WTC11 (cell line): ENCODE data around the gene EP400.
A peak's percentile ranks its signal among the peaks of the same experiment; 100 is the strongest.

Source experiments
- ATF2 ChIP-seq: sonication (generic); formaldehyde crosslinking; IDR thresholded peaks from 2 replicates; pipeline ENCODE4 v1.8.1; 2022; ENCODE audit warnings: low read depth, missing genetic modification reagents, borderline replicate concordance
- ATF3 ChIP-seq: sonication (generic); formaldehyde crosslinking; conservative IDR thresholded peaks from 2 replicates; pipeline ENCODE4 v1.8.1; 2022; ENCODE audit warnings: mild to moderate bottlenecking, missing genetic modification reagents
- CDX4 ChIP-seq: fragments of 250-450 bp; sonication (Bioruptor Pico); IDR thresholded peaks from 2 replicates; pipeline ENCODE4 v1.9.0; 2021; ENCODE audit warnings: moderate library complexity, mild to moderate bottlenecking, inconsistent platforms, borderline replicate concordance
- CTCF ChIP-seq: fragments of 200-600 bp; IDR thresholded peaks from 2 replicates; pipeline ENCODE4 v1.8.0; 2022; ENCODE audit warnings: antibody characterized with exemption
- E2F1 ChIP-seq: sonication (generic); formaldehyde crosslinking; IDR thresholded peaks from 2 replicates; pipeline ENCODE4 v1.8.0; 2022; ENCODE audit warnings: mild to moderate bottlenecking, missing genetic modification reagents
- ELF4 ChIP-seq: sonication (generic); formaldehyde crosslinking; IDR thresholded peaks from 2 replicates; pipeline ENCODE4 v1.8.1; 2022; ENCODE audit warnings: low read depth, mild to moderate bottlenecking, moderate library complexity, missing genetic modification reagents
- GABPB1 ChIP-seq: sonication (generic); formaldehyde crosslinking; IDR thresholded peaks from 2 replicates; pipeline ENCODE4 v1.8.1; 2023; ENCODE audit warnings: mild to moderate bottlenecking, missing genetic modification reagents
- MAX ChIP-seq: sonication (generic); formaldehyde crosslinking; IDR thresholded peaks from 2 replicates; pipeline ENCODE4 v1.8.0; 2022; ENCODE audit warnings: mild to moderate bottlenecking, missing genetic modification reagents
- MXD4 ChIP-seq: fragments of 250-450 bp; sonication (Bioruptor Pico); IDR thresholded peaks from 2 replicates; pipeline ENCODE4 v1.8.0; 2021; ENCODE audit warnings: mild to moderate bottlenecking, moderate library complexity, borderline replicate concordance
- NR2C2 ChIP-seq: sonication (generic); formaldehyde crosslinking; IDR thresholded peaks from 2 replicates; pipeline ENCODE4 v1.8.0; 2022; ENCODE audit warnings: mild to moderate bottlenecking, missing genetic modification reagents
- NR3C1 ChIP-seq: sonication (generic); formaldehyde crosslinking; conservative IDR thresholded peaks from 2 replicates; pipeline ENCODE4 v1.8.1; 2023; ENCODE audit warnings: low read depth, mild to moderate bottlenecking, missing genetic modification reagents
- STAT6 ChIP-seq: sonication (generic); formaldehyde crosslinking; conservative IDR thresholded peaks from 2 replicates; pipeline ENCODE4 v1.8.1; 2023; ENCODE audit warnings: mild to moderate bottlenecking, low read depth, missing genetic modification reagents, moderate library complexity
- ZNF263 ChIP-seq: sonication (generic); formaldehyde crosslinking; IDR thresholded peaks from 2 replicates; pipeline ENCODE4 v1.8.1; 2022; ENCODE audit warnings: low read depth, mild to moderate bottlenecking, moderate library complexity, missing genetic modification reagents
- ZNF281 ChIP-seq: sonication (generic); formaldehyde crosslinking; IDR thresholded peaks from 2 replicates; pipeline ENCODE4 v1.8.0; 2023; ENCODE audit warnings: mild to moderate bottlenecking, missing genetic modification reagents

- TF ChIP-seq ELF4 (CRISPR knock-in tag) (no peak), CTCF (no peak), MXD4 (CRISPR knock-in tag) (no peak), E2F1 (no peak), ATF3 (CRISPR knock-in tag) (no peak), MAX (no peak), CDX4 (CRISPR knock-in tag) (no peak), NR3C1 (CRISPR knock-in tag) (no peak), ZNF281 (CRISPR knock-in tag) (no peak), NR2C2 (CRISPR knock-in tag) (no peak), ZNF263 (CRISPR knock-in tag) (0 out of 2 replicates have a peak, but pooled peaks have one; percentile 17), STAT6 (CRISPR knock-in tag) (no peak), ATF2 (CRISPR knock-in tag) (no peak), GABPB1 (CRISPR knock-in tag) (no peak)
Measured at GRCh38 chr12:131929581-131930456, 19.9 kb upstream of the EP400 start.
